IPS-NIHi11 (cell line): ENCODE measurements around the gene EPS15.
"Not testable (repeated sequence)": the region's sequence is repeated elsewhere in the genome, so short reads cannot be mapped to it uniquely, and the experiment has no call there.

ENCODE experiments used
- DNase-seq: peaks from one replicate; pipeline ENCODE4 v3.0.0; 2012; ENCODE audit warnings: mixed read lengths, low spot score

Gene EPS15

DNA sequence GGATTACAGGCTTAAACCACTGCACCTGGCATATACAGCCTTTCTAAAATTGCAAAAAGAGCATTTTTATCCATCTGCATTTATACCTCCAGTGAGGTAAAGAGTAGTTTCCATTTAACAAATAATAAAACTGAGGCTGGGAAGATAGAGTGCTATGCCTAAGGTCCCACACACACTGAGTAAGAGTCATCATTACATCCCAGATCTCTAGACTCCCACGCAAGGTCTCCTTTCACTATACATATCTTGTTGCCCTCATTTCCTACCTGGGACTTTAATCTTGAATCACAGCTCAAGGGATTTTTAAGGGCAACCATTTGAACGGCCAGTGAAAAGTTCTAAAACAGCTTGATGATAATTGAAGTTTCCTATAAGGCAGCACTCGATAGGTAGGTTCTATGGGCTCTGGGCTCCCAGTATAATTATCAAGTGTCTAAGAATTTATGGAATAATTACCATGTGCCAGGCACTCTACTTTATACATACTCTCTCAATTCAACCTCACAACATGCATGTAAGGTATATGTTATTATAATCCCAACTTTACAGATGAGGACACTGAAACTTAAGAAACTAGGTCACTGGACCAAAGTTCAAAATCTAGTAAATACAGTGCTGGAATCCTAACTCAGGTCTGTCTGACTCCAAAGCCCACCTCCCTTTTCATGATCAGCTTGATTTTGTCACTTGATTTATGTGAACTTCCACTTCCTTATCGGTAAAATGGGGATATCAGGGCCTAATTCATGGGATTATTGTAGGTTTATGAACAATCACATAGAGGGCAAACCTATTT lies 23.3 kb upstream of the EPS15 start:
- no peak for DNase-seq

DNA sequence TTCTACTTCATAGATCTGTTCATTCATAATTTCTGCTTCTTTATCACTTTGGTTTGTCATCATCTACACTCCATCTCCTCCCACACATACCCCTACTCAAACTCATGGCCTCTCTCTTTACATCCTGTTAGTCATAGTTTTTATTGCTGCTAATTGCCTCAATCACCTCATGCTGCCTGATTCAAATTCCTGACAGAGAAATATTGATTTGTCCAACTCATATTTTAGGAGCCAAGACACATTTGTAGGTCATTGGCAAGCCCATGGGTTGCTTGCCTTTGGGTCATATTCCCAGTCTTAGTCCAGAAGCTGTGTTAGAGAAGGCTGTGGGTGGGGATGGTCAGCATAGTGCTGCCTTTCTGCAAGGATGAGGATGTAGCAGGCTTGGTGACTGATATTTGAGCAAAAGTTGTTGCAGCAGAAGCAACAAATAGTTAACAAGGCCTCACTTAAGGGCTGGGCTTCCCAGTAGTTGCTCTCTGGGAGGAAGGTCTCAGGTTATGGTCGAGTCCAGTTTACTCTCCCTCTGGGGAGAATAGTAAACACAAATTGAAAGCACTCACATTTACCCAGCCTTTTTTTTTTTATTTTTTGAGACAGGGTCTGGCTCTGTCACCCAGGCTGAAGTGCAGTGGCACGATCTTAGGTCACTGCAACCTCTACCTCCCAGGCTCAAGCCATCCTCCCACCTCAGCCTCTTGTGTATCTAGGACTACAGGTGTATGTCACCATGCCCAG lies 22.4 kb upstream of the EPS15 start:
- DNase-seq = no peak

DNA sequence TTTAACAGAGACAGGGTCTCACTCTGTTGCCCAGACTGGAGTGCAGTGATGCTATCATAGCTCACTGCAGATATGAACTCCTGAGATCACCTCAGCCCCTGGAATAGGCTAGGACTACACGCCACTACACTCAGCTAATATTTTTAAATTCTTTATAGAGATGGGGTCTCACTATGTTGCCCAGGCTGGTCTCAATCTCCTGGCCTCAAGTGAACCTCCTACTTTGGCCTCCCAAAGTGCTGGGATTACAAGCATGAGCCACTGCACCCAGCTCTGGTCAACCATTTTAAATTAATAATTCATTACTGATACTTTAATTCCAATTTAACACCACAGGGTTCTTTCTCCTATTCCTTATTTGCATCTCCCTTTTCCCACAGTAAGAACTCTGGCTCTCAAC lies 18.5 kb upstream of the EPS15 start:
- DNase-seq = no peak

DNA sequence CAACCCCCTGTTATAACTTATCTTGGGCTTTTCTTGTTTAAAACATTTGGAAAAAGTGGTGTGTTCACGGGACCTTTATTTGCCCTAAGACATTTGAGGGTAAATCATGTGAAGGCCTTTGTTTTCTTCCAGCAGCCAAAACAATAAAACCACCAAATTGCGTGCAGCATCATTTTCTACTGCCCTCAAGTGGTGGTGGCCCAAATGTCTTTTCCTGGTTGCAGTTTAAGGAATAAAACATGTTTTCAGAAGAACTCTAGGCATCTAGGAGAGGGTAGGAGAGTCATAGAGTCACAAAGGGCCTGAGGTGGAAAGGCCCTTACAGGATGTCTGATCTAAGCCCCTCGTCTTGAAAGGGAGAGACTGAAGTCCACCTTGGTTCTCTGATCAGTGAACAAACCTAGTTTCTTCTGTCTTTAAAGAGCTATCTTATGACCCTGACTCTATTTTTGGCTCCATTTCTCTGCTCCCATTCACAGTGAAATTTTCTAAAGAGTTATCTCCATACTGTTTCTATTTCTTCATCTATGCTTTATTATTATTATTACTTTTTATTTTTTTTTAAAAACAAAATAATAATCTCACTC lies 16.0 kb upstream of the EPS15 start:
- peak; percentile 72 for DNase-seq

DNA sequence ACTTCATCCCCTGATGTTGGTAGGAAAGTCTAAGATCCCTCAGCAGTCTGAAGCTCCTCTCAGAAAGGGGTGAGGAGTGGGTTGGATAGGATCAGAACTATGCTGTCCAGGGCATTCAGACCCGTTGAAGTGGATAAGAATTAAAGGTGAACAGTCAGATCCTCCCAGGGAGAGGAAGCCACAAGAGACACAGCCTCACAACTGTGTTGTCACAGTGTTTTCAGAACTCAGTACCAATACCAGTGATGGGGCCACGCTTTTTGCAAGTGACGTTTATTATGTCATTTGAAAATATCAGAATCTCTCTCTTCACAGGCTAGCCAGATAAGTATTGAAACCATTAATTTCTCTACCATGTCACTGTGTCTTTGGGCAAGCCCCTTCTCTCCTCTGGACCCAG lies 15.4 kb upstream of the EPS15 start:
- DNase-seq = no peak

DNA sequence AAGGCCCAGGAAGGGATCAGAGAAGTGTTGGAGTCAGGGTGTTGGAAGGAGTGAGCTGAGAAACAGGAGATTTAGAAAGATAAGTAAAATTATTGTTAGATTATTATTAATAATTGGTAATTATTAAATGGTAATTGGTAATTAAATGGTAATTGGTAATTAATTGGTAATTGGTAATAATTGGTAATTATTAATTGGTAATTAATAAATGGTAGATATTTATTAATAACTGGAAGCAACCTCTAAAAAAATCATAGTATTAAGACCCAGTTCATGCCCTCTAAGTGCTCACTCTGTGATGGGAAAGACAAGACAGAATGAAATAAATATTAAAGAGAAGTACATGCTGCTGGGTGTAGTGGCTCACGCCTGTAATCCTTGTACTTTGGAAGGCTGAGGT lies 13.8 kb upstream of the EPS15 start:
- DNase-seq = no peak

DNA sequence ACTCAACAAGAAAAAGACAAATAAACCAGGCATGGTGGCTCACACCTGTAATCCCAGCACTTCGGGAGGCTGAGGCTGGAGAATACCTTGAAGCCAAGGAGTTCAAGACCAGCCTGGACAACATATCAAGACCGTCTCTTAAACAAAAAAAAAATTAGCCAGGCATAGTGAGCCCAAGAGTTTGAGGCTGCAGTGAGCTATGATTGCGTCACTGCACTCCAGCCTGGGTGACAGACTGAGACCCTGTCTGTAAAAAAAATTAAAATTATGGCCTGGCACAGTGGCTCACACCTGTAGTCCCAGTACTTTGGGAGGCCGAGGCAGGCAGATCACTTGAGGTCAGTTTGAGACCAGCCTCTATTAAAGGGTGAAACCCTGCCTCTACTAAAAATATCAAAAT lies 11.4 kb upstream of the EPS15 start:
- DNase-seq = not testable (repeated sequence)

DNA sequence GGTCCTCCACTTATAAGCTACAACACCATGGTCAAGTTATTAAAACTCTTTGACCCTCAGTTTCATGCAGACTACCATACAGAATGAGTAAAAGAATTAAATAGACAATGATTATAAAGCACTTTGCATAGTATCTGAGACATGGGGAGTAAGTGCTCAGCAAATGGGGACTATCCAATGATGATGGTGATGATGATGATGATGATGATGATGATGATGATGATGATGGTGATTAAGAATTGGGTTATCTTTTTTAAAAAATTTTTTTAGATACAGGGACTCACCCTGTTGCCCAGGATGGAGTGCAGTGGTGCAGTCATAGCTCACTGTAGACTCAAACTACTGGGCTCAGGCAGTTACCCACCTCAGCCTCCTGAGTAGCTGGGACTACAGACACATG lies 8.1 kb upstream of the EPS15 start:
- DNase-seq = no peak

DNA sequence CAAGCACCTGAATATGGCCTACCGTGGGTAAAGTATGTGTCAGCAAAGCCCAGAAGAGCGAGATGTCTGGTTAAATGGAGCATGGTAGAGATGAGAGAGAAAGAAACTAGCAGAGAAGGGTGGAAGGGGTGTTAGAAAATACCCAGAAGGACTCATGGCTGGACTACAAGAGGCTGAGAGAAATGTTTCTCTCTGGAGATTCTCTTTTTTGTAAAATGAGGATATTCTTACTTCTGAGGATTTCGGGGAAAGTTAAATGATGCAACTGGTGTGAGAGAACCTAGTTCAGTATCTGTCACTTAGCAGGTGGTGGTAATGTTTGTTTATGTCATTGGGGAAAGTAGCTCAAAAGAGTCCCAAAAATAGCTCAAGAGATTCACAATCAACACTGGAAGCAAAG lies 7.2 kb upstream of the EPS15 start:
- no peak for DNase-seq

DNA sequence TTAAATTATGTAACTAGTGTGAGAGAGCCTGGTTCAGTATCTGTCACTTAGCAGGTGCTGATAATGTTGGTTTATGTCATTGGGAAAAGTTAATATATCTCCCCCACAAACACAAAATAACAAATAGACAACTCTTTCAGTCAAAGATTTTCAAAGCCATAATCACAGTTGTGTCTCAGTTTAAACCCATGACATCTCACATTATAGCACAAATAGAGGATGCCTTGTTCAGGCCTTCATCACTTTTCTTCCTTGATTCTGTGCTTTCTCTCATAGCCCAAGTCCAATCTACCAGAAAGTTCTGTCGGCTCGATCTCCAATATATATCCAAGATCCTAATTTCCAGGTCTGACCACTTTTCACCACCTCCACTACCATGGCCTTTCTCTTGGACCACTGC lies 6.2 kb upstream of the EPS15 start:
- no peak for DNase-seq

DNA sequence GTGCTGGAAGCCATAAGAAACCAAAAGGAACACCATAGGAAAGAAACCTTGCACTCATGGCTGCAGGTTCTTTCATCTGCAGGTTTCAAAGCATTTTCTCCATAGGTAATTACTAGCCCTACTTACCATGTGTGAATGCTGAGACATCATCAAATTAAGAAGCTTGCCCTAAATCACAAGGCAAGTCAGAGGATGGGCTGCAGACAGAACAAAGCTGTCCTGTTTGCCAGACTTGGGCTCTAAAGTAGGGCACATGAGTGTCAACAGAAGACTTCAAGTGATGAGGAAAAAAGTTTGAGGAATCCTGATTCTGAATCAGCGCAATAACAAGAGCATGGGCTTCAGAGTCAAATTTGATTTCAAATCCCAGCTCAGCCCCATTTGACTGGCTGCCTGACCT lies 5.8 kb upstream of the EPS15 start:
- DNase-seq = no peak

DNA sequence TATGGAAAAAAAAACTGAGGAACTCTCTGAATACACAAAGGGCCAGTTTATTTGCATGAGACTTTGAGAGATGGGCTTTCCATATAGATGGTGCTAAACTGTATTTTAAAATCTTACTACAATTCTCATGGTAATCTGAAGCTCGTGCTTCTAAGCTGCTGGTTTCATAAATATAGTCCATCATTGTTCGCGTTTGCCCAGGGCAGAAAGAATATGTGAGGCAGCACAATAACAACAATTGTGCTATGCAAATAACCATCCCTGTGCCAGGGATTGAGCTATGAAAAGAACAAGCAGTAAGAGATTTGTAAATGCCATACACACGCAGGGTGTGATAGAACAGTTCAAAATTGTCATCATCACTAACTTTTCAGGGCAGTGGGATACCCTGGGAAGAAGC lies 4.9 kb upstream of the EPS15 start:
- DNase-seq = no peak

DNA sequence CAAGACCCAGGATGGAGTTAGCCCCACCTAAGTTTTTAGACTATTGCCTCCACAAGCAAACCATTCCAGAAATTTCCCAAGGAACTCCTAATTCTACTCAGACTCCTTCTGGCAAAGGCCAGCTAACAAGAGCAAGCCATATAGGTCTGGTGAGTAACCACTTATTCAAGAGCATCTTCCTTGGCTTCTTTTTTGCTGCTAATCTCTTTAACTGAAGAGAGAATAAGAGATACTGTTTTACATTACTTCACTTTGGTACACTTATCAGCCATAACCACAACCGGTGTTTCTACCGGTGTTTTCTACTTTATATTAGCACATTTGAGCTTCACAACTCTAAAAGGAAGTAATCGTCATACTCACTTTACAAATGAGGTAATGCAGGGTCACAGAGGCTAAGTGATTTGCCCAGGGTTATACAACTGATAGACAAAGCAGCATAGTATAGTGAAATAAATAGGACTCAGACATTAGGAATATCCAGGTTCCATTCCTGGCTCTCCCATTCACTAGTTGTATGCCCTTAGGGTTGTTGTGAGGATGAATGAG lies 1.7 kb upstream of the EPS15 start:
- no peak for DNase-seq

DNA sequence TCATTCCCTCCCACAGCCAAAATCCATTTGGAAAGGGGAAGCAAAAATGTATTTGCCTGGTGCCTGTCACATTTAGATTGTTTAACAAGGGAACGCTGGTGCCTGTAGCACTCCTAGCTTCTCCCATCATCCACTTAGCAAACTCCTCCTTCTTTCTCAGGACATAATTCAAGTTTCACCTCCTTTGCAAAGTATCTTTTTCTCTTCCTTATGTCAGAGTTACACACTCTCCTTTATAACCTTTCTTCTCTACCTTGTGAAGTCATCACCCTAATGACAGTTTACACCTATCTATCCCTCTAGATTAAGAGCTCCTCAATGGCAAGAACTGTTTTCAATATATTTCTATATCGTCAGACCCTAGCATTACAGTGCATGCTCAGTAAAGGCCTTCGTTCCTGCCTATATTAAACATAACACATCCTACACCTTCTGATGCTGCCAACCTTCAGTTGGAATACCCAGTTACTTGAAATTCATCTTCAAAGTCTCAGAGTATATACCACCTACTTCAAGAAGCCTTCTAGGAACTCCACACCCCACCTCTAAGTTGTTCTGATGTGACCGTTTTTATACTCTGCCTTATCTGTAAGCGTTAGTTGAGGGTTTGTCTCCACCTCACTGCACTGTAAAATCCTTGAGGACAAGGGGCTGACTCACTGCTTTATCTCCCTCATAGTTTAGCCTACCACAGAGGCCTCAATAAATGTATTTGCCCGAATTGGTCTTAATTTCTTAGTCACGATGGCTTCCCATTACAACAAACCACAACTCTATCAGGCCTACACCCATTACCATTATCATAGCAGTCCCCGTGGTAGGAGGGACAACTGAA lies 1.0 kb upstream of the EPS15 start:
- no peak for DNase-seq

DNA sequence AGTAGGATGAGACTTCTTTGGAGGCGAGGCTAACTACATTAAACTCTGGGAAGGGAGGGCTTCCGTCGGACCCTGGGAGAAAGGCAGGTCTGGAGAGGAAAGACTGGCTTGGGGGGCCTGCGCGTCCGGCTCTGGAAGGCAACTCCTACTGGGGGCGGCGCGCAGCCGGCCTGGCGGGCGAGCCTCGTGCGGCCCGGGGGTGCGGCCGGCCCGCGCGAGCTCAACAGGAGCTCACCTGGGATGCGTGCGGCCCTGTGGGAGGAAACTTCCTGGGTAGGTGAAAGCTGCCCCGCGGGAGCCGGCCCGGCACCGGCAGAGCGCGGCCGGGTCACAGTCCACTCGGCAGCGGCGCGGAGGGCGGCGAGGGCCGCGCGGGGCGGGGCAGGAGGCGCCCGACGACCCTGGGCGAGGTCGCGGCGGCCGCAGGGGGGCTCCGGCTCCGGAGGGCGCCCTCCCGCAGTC lies 449 bp downstream of the EPS15 start:
- DNase-seq = no peak

DNA sequence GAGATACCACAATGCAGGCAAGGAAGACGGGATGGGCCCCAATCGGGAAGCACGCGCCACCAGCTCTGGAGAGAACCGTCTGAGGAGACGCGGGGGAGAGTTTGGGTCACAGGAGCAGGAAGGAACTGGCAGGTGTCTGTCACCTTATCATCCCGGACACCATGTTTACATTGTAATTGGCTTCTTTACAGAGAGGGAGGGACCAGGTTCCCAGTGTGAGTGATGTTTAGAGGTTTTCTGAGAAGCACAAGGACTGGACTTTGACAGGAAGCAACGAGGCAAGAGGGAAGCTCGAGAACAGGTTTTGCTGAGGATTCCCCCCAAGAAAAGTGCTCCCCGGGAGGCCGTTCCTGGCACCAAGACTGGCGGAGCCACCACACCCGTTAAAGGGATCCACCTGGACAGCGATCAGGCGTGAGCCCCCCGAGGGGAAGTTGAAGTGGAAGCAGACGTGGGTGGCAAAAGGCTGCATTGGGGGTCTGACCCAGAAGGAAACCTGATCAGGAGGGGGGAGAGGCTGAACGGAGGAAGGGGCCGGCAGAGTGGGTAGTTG lies 957 bp downstream of the EPS15 start:
- DNase-seq = peak; percentile 33

DNA sequence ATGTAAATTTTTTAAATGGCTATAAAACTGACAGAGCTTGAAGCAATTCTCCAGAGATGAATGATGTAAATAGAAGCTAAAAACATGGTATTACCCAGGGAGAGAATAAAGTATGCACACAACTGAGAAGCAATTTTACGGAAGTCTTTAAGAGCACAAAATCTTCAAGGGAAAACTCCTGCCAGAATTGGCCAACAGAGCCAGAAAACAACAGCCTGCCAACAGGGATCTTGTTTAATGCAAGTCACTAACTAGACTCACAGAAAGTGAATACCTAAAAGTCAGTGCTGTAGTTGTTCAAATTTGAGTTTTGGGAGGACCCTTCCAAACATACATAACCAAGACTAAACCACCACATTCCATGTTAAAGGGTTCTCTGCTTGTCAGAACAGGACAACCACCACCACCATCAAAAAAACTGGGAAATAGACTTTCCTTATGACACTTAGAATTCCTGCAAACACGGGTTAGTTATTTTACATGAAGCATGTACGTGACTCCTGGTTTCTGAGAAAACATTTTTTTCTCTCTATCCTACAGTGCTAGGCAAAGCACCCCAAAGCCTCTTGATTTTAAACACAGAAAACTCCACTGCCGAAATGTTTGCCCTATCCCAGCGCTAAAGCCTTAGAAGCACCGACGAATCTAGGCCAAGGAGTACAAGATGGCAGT lies 1.6 kb downstream of the EPS15 start:
- no peak for DNase-seq

DNA sequence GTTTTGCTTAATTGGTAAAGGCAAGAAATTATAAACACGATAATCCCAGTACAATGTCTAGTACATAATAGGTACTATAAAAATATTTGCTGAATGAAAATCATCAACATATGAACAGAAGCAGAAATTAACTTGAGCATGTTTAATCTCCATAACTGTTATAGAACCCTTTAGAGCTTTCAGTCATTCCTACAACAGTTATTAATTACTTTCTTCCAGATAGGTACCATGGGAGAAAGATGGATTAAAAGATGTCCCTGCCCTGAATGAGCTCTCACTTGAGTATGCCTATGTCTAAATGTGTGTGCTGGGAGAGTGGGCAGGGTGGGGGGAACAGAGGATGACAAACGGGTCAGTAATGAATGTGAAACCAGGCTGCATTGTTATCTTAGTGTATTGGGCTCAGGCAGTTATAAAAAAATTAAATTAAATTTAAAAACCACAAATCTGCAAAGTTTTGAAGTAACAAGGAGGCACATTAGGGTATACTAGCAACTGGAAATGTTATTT lies 2.4 kb downstream of the EPS15 start:
- no peak for DNase-seq

DNA sequence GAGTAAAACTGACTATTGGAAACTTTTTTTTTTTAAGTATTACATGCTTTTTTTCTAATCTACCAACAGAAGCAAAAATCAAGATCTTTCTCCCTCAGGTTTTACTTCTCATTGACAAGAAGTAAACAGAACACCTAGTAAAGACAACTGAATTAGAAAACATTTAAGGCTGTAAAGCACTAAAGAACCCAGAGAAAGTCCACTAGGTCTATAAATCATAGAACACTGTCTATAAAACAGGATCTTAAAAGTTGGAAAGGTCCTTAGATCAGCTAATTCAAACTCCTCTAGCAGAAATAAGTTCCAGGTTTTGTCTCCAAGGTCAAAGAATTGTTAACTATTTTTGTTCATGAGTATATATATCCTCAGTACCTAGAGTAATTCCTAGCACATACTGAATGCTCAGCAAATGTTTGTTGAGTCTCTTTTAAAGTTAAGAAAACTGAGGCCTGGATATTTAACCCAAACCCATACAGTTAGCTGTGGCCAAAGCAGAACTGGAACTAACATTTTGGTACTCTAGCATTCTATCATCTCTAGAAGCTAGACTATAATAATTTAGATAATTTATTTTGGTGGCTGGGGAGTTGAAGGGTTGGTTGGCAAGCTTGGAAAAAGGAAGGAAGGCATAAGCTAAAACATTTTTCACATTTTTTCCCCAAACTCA lies 3.0 kb downstream of the EPS15 start:
- DNase-seq = no peak

DNA sequence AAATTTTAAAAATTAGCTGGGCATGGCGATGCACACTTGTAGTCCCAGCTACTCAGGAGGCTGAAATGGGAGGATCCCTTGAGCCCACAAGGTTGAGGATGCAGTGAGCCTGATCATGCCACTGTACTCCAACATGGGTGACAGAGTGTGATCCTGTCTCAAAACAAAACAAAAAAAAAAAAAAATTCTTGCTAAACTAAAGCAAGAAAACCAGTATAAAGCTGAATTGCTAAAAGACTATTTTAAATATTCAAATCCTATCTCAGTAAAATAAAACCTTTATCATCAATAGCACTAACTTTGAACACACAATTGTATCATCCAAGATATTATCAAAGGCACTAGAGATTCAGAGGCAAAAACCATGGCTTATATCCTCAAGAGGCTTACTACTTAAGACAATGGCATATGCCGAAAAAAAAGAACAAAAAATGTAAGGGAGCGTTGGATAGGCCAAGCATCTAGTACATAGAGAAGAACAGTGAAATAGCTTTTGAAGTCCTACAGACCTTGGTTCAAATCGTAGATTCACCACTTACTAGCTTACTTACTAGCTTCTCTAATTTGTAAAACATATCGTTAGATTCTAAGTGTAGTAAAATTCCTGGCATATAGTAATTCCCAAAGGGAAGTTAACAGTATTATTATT lies 3.6 kb downstream of the EPS15 start:
- no peak for DNase-seq
